KOPT-K1 (cell line): ENCODE data around the gene BACH2.

Source experiments
- H3K27ac ChIP-seq: fragments of 200-600 bp; sonication (generic); 2 replicates; pipeline ENCODE4 v1.5.1; 2016; ENCODE audit warnings: antibody characterized with exemption, mild to moderate bottlenecking, low read depth, low read length; ENCODE audit not compliant: poor library complexity, severe bottlenecking
- H3K36me3 ChIP-seq: fragments of 200-600 bp; sonication (generic); 2 replicates; pipeline ENCODE4 v1.5.1; 2017; ENCODE audit warnings: antibody characterized with exemption, mild to moderate bottlenecking, low read length, moderate library complexity; ENCODE audit not compliant: insufficient read depth
- H3K9me3 ChIP-seq: fragments of 200-600 bp; sonication (generic); 2 replicates; pipeline ENCODE4 v1.5.1; 2017; ENCODE audit warnings: antibody characterized with exemption, low read length, mild to moderate bottlenecking; ENCODE audit not compliant: insufficient read depth, poor library complexity, severe bottlenecking

Gene BACH2

DNA sequence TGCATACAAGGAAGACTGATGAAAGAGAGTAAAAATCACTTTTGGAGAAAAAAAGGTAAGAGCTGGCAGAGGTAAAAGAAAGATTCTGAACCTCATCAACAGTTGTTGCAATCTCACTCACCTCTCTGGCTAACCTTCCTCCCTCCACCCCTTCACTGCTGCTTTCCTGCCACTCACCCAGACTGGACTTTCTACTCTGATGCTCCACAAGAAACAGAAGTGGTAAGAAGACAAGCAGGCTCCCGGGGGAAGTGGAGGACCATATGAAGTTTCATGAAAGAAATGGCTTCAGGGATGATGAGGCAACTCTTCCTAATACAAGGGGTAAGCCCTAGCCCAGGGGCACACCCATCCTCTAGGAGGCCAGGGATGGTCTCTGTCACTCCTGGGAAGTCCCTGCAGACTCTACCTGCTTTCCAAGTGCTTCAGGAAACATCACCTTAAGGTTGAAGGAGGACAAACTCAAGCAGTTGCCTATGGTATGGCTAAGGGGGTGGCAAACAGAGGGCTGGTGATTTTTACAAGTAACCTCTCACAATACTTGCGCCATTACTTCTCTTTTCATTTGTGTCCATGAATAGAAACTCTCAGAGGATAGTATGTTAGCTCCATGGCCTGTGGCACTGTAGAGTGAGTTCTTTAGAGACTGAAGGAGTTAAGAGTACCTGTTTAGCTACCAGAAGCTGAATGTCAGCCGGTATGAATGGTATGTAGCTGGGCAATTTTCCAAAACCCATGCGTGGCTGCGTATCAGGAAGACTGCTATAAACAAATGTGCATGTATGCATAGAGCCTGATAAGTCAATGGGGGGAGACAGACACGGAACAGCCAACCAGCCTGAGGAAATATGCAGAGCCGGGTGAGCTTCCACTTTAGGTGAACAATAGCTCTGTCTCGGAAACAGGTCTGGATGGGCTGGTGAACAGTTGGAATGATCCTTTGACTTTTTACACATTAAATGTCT, 112.0 kb downstream of the BACH2 start:
- no peaks in the 10 kb centered on the region for H3K36me3 ChIP-seq

DNA sequence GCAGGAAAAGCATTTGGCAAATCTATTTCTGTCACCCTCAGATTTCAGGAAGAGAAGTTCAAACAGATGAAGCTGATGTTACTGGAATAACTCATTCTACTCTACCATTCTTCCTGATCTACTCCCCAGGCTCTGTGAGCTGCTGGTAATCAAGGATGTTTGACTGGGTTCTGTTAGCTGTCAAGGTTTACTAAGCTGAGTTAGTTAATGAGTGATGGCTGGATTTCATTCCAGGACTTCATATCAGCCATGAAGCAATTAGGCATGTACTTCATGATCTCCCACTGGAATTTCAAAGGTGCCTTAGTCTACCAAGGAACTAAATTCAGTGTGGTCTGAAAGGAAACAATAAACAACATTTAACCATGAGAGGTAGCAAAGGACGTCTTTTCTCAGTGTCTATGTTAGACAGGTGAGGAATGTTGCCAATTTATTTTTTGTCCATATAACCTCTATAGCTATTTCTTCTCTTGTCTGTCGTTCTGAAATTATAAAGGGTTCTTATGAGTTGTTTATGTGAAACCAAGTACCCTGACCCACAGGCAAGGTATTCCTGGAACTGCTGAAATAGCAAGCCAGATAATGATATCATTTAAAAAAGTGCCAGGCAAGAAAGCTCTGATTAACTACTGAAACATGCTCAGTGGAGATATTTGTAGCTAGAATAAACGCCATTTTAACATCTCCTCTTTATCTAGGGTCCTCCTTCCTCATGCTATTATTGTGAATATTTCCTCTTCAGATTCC, 112.9 kb downstream of the BACH2 start:
- Histone ChIP-seq H3K36me3 (no peaks in the 10 kb centered on the region), H3K9me3 (no peaks in the 10 kb centered on the region), H3K27ac (no peak overlapping the region)

More for the DNA sequence above, 112.0 kb downstream of the BACH2 start:
- H3K9me3 ChIP-seq, result no peaks in the 10 kb centered on the region
- H3K27ac ChIP-seq, result no peak overlapping the region

DNA sequence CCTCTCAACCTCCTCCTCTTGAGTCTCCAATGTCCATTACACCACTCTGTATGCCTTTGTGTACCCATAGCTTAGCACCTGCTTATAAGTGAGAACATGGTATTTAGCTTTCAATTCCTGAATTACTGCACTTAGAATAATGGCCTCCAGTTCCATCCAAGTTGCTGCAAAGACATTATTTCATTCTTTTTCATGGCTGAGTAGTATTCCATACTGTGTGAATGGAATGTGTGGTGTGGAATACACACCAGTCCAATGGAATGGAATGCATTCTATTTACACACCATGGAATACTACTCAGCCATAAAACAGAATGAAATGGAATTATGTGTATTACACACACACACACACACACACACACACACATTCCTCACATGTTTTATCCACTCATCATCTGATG, 116.1 kb downstream of the BACH2 start:
- Histone ChIP-seq H3K9me3 (no peaks in the 10 kb centered on the region), H3K27ac (no peak overlapping the region), H3K36me3 (no peaks in the 10 kb centered on the region)

GRCh38 chr6:90179190-90180169, 117.2 kb downstream of the BACH2 start:
- Histone ChIP-seq H3K9me3 (no peaks in the 10 kb centered on the region), H3K27ac (no peak overlapping the region), H3K36me3 (no peaks in the 10 kb centered on the region)

DNA sequence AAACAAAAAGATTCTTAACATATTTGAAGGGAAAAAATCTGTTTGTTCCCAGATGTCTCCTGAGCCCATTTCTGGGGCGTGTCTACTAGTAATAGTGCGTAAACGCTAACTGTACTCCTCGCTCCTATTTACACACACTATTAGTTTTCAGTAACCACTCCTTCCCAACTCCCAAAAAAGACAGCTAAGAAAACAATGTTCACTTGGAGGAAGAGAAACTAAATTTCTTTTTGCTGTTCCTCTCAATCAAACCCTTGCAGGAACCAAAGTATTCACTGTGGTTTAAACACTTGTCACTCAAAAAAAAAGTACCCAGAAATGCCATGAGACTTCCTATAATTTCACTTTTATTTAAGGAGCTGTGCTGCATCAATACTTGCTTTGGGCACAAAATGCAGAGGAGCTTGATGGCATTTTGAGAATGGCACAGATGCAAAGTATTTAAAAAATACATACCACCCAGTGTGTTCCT, 118.2 kb downstream of the BACH2 start:
- Histone ChIP-seq H3K9me3 (no peaks in the 10 kb centered on the region), H3K27ac (no peak overlapping the region), H3K36me3 (no peaks in the 10 kb centered on the region)

GRCh38 chr6:90177544-90178383, 118.9 kb downstream of the BACH2 start:
- Histone ChIP-seq H3K9me3 (no peaks in the 10 kb centered on the region), H3K27ac (no peak overlapping the region), H3K36me3 (no peaks in the 10 kb centered on the region)

GRCh38 chr6:90175627-90176538, 120.8 kb downstream of the BACH2 start:
- Histone ChIP-seq H3K27ac (no peak overlapping the region), H3K9me3 (no peaks in the 10 kb centered on the region), H3K36me3 (no peaks in the 10 kb centered on the region)

DNA sequence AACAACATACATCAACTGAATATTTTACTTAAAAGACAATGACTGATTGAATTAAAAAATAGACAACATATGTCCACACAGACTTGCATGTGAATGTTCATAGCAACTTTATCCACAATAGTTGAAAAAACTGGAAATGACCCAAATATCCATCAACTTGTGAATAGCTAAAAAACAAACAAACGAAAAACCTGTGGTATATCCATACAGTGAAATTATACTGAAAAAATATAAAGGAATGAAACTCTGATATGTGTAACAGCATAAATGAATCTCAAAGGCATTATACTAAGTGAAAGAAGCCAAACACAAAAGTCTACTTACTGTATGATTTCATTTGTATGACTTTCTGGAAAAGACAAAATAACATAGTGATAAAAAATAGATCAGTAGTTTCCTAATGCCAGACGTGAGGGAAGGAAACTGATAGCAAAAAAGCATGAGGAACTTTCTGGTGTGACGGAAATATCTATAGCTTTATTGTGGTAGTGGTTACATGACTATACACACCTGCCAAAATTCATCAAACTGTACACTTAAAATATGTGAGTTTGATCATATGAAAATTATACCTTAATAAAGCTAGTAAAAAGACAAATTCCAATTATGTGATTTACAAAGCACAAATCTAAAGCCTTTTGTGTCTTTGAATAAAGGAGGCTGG, 123.2 kb downstream of the BACH2 start:
- Histone ChIP-seq H3K9me3 (no peaks in the 10 kb centered on the region), H3K36me3 (no peaks in the 10 kb centered on the region), H3K27ac (no peak overlapping the region)

- Histone ChIP-seq H3K9me3 (no peaks in the 10 kb centered on the region), H3K36me3 (no peaks in the 10 kb centered on the region), H3K27ac (no peak overlapping the region)
These were observed 126.0 kb downstream of the BACH2 start for GRCh38 chr6:90170601-90171000.

- H3K9me3 ChIP-seq, result no peaks in the 10 kb centered on the region
- no peaks in the 10 kb centered on the region for H3K36me3 ChIP-seq
- H3K27ac ChIP-seq, result no peak overlapping the region
These were observed 127.3 kb downstream of the BACH2 start for GRCh38 chr6:90169374-90169773.

- no peaks in the 10 kb centered on the region for H3K9me3 ChIP-seq
- H3K27ac ChIP-seq, result no peak overlapping the region
- no peaks in the 10 kb centered on the region for H3K36me3 ChIP-seq
These were observed 127.9 kb downstream of the BACH2 start for GRCh38 chr6:90168693-90169131.

DNA sequence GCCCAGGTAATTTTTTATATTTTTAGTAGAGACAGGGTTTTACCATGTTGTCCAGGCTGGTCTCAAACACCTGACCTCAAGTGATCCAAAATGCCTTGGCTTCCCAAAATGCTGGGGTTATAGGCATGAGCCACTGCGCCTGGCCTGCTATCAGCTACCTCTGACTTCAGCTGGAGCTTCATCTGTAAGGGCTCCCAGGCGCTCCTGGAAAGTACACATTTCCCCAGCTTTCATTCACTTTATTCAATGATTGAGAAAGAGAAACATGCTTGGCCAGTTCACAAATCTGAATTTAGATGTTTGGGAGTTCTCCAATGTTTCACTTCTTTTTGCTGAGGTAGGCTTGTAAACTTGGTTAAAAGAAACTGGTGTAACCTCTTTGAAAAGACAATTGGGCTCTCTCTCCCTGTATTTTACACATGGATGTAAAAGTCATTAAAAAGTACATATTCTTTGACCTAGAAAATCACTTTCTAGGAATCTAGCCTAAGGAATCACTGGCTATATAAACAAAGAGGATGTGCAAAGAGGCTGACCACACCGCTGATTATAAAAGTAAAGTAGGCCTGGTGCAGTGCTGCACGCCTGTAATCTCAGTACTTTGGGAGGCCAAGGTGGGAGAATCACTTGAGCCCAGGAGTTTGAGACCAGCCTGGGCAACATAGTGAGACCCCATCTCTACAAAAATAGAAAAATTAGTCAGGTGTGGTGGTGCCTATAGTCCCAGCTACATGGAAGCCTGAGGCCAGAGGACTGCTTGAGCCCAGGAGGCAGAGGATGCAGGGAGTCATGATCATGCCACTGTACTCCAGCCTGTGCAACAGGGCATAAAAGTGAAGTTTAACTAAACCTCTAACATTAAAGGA, 128.9 kb downstream of the BACH2 start:
- H3K9me3 ChIP-seq, result no peaks in the 10 kb centered on the region
- no peak overlapping the region for H3K27ac ChIP-seq
- H3K36me3 ChIP-seq, result no peaks in the 10 kb centered on the region
